GM06990 (cell line): ENCODE measurements around the gene TOB2.

ENCODE experiments used
- DNase-seq: peaks from one replicate; pipeline ENCODE4 v3.0.0-alpha.2; 2011; ENCODE audit not compliant: insufficient read length; ENCODE audit errors: extremely low read depth
- H3K27me3 ChIP-seq: replicated peaks from 2 replicates; pipeline ENCODE4 v1.6.0; 2011; ENCODE audit warnings: low read length; ENCODE audit not compliant: control insufficient read depth, insufficient read depth
- H3K36me3 ChIP-seq: 2 replicates; pipeline ENCODE4 v1.5.1; 2011; ENCODE audit warnings: low read length; ENCODE audit not compliant: control insufficient read depth, insufficient read depth
- H3K4me3 ChIP-seq: replicated peaks from 2 replicates; pipeline ENCODE4 v1.5.1; 2011; ENCODE audit warnings: low read depth, mild to moderate bottlenecking, control low read depth, low read length
- TF ChIP-seq, protein P1 (sequence below): IDR thresholded peaks from 2 replicates; pipeline ENCODE4 v1.5.1; 2011; ENCODE audit warnings: low read length, control low read depth, mild to moderate bottlenecking, inconsistent platforms; ENCODE audit not compliant: insufficient read depth, poor library complexity, severe bottlenecking

The TOB2 gene

DNA sequence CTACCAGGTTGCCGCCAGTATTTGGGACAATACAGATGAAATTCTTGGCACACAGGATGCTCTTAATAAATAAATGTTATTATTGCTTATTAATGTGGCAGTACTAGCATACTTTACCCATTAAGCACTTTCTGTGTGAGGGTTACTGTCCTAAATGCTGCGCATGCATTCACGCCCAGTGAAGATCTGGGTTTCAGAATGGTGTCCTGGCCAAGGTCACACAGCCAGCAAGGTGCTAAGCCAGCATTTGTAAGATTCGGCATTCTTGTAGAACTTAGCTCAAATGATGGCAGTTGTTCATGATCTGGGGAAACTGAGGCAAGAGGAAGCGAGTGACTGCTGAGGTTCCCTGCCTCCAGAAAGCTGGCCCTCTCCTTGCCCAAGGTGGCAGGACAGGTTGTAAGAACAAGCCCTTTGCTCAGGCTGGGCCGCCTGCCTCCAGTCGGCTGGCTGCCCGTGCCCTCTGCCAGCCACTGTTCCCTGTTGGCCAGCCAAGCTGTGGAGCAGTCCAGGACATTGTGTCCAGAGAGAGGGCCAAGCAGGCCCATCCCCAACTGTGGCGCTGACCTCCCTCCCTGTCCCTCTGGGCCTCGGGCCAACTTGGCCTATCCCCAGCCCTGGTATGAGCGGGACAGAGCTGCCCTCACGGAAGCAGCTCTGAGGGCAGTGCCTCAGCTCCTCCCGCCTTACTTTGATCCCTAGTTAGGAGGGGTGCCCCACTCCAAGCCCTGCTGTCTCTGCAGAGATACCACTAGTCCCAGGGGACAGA lies 28.8 kb downstream of the TOB2 start:
- Histone ChIP-seq H3K36me3 (no peaks in the 10 kb centered on the region; the same call in 1 of the 2 replicates), H3K27me3 (no peaks in the 10 kb centered on the region), H3K4me3 (no peak overlapping the region)
- DNase-seq = no peak
- TF ChIP-seq, protein P1, sequence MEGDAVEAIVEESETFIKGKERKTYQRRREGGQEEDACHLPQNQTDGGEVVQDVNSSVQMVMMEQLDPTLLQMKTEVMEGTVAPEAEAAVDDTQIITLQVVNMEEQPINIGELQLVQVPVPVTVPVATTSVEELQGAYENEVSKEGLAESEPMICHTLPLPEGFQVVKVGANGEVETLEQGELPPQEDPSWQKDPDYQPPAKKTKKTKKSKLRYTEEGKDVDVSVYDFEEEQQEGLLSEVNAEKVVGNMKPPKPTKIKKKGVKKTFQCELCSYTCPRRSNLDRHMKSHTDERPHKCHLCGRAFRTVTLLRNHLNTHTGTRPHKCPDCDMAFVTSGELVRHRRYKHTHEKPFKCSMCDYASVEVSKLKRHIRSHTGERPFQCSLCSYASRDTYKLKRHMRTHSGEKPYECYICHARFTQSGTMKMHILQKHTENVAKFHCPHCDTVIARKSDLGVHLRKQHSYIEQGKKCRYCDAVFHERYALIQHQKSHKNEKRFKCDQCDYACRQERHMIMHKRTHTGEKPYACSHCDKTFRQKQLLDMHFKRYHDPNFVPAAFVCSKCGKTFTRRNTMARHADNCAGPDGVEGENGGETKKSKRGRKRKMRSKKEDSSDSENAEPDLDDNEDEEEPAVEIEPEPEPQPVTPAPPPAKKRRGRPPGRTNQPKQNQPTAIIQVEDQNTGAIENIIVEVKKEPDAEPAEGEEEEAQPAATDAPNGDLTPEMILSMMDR = no peak

DNA sequence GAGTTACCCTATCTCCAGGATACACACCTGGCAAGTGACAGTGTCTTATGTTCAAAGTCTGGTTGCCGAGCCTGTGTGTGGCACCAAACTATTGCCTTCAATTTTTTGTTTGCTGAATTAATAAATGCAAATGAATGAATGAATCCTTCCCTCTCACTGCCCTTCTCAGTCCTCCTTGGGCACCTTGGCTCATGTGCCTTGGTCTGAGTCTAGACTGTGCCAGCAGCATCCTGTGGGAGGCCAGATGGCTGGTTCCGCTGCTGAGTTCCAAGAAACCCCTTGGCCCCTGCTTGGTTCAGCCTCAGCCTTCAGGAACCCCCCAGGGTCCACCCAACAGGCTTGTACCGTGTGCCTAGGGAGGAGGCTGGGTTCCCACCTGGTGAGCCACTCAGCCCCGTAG lies 31.0 kb downstream of the TOB2 start:
- Histone ChIP-seq H3K36me3 (no peaks in the 10 kb centered on the region; the same call in 1 of the 2 replicates), H3K27me3 (no peaks in the 10 kb centered on the region), H3K4me3 (peak overlapping the region; percentile 77)
- TF ChIP-seq, protein P1 = no peak
- no peak for DNase-seq

DNA sequence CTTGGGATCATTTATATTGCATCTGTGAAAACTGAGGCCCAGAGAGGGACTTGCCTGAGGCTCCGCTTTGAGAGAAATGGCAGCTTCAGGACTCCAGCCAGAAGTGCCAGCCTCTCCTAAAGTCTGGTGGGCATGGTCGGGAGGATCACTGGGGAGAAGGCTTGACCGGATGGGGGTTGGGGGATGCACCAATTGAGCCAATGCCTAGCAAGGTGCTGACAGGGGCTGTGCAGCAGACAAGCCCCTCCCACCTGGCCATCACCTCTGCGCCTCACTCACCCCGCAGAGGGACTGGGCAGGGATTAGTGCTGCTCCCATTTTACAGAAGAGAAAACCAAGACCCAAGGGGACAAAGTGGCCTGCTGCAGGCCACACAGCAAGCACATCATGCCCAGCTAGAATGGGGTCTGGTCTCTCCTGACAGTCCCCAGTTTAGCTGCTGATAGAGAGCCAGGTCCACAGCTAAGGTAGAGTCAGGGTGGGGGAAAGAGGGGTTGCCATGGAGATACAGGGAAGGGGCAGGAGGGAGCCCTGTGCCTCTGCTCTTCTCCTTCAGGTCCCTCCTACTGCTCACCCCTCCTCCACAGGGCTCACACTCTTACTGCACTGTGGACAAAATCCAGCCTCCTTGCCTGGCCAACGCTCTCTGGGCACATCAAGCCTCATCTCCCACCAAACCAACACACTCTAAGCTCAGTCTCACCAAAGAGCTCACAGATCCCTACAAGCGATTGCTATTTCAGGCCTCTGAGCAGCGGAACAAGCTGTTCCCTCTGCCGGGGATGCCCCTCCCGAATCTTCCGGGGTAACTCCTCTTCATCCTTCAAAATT lies 35.4 kb downstream of the TOB2 start:
- TF ChIP-seq, protein P1 = no peak
- no peak overlapping the region for H3K4me3 ChIP-seq
- no peak for DNase-seq
- H3K36me3 ChIP-seq = no peaks in the 10 kb centered on the region; the same call in 1 of the 2 replicates
- H3K27me3 ChIP-seq = no peaks in the 10 kb centered on the region

DNA sequence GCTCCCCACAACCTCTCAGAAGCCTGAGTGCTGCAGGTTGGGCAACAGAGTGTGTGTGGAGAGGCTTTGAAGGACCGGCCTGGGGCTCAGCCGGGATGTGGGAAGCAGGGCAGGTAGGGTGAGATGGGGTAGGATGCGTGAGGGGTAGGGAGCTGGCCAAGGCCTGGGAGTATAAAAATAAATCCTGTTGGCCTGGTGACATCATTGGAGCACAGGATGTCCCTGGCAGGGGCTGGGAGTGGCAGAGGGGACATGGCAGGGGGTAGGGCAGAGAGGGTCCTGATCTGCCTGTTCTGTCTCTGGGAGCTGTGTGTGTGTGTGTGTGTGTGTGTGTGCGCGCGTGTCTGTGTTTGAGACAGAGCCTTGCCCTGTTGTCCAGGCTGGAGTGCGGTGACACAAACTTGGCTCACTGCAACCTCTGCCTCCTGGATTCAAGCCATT lies 36.3 kb downstream of the TOB2 start:
- Histone ChIP-seq H3K36me3 (no peaks in the 10 kb centered on the region), H3K4me3 (no peak overlapping the region), H3K27me3 (no peaks in the 10 kb centered on the region)
- TF ChIP-seq, protein P1 = no peak
- no peak for DNase-seq

DNA sequence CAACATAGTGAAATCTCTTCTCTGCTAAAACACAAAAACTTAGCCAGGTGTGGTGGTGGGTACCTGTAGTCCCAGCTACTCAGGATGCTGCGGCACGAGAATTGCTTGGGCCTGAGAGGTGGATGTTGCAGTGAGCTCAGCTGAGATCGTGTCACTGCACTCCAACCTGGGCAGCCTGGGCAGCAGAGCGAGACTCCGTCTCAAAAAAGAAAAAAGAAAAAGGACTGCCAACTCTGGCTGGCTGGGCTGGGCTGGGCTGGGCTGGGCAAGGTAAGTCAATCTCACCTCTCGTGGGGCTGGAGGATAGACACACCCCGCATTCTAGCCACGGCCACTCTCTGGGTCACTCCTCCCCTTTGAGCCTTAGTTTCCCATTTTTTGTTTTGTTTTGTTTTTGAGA lies 37.9 kb downstream of the TOB2 start:
- Histone ChIP-seq H3K4me3 (no peak overlapping the region), H3K36me3 (no peaks in the 10 kb centered on the region), H3K27me3 (no peaks in the 10 kb centered on the region)
- DNase-seq = no peak
- TF ChIP-seq, protein P1 = no peak
